ENCODE measurements around the gene ARAF. TPM values are rescaled to one million over a fixed set of nuclear protein-coding genes. Genes with fewer than 3 reads are reported as not detected.

Gene ARAF
- total RNA-seq, 1 donor from 2014 or later: 56.2 TPM

DNA sequence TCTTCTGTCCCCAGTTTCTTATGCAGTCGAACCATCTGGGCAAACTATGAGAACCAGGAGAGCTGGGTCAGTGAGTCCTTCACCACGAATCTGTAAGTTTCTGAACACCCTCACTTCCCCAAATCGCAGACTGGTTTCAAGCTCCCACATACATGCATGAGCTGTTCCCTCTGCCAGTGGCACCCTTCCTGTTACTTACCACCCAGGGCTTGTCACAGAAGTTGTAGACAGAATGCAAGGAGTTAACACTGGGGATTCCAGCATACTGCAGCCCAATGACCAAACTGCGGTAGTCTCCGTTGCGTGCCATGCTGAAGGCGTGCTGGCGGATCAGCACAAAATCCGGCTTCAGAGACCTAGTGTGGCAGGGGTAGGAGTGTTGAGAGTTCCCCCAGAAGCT lies 44.0 kb downstream of the ARAF start:
- no peak overlapping the region for H3K4me3 Mint-ChIP-seq
- TF ChIP-seq, protein P1, sequence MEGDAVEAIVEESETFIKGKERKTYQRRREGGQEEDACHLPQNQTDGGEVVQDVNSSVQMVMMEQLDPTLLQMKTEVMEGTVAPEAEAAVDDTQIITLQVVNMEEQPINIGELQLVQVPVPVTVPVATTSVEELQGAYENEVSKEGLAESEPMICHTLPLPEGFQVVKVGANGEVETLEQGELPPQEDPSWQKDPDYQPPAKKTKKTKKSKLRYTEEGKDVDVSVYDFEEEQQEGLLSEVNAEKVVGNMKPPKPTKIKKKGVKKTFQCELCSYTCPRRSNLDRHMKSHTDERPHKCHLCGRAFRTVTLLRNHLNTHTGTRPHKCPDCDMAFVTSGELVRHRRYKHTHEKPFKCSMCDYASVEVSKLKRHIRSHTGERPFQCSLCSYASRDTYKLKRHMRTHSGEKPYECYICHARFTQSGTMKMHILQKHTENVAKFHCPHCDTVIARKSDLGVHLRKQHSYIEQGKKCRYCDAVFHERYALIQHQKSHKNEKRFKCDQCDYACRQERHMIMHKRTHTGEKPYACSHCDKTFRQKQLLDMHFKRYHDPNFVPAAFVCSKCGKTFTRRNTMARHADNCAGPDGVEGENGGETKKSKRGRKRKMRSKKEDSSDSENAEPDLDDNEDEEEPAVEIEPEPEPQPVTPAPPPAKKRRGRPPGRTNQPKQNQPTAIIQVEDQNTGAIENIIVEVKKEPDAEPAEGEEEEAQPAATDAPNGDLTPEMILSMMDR (conservative IDR thresholded peaks at IDR 0.05): no peak
- H3K4me1 Mint-ChIP-seq (ENCODE audit: unreplicated experiment): peaks cover 3% of the 10 kb centered on the region
- H3K9me3 Mint-ChIP-seq: no peaks in the 10 kb centered on the region
- H3K27ac Mint-ChIP-seq: no peak overlapping the region
- DNase-seq (ENCODE audit: extremely low spot score, unreplicated experiment): no peak
- H3K36me3 Mint-ChIP-seq: no peaks in the 10 kb centered on the region
- no peaks in the 10 kb centered on the region for H3K27me3 Mint-ChIP-seq

DNA sequence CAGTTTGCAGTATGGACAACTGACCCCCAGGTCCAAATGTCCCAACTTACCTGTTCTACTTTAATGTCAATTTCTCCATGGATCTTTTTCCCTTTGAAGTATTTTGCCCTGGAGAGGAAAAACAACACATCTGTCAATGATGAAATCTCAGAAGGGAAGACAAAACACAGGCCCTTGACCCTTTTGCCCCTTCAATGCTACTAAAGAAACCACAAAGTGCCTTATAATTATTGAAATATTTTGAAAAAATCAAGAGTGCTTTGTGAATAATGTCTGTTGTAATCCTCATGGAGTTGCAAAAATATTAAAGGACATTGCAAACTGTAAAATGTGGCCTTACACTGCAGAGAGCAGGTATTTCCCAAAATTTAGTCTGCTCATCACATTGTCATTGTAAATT lies 46.1 kb downstream of the ARAF start:
- no peak overlapping the region for H3K4me3 Mint-ChIP-seq

DNA sequence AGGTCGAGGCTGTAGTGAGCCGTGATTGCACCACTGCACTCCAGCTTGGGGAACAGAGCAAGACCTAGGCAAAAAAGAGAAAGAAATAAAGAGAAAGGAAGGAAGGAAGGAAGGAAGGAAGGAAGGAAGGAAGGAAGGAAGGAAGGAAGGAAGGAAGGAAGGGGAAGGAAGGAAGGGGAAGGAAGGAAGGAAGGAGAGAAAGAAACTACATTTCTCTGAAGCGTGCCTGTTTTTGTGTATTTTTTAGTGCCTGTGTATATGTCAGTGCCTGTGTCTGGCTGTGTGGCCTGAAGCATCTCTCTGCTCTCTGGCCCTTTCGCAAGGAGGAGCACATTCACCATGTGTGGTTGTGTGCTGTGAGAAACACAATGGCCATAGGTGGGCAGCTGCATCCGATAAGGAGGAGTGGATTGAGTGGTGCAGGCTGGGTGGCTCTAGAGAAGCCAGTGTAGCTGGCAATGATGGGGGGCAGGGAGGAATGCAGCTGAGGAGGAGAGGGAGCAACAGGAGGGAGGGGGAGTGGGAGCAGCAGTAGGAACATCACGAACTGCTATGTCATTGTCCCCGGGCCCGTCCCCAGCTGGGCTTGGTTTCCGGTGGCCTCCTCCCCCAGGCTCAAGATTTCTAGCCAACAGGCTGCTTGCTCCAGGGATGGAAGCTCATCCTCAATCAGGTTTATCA lies 47.3 kb downstream of the ARAF start:
- Mint-ChIP-seq H3K9me3 (peaks cover 4% of the 10 kb centered on the region), H3K4me1 (ENCODE audit: unreplicated experiment) (peaks cover 3% of the 10 kb centered on the region), H3K27me3 (no peaks in the 10 kb centered on the region), H3K36me3 (no peaks in the 10 kb centered on the region), H3K27ac (no peak overlapping the region), H3K4me3 (no peak overlapping the region)
- DNase-seq (ENCODE audit: extremely low spot score, unreplicated experiment): no peak
- TF ChIP-seq, protein P1 (conservative IDR thresholded peaks at IDR 0.05): no peak

More for the DNA sequence above, 46.1 kb downstream of the ARAF start:
- no peaks in the 10 kb centered on the region for H3K27me3 Mint-ChIP-seq
- H3K36me3 Mint-ChIP-seq: no peaks in the 10 kb centered on the region
- TF ChIP-seq, protein P1 (conservative IDR thresholded peaks at IDR 0.05): no peak
- no peak overlapping the region for H3K27ac Mint-ChIP-seq
- no peak for DNase-seq (ENCODE audit: extremely low spot score, unreplicated experiment)
- peaks cover 3% of the 10 kb centered on the region for H3K4me1 Mint-ChIP-seq (ENCODE audit: unreplicated experiment)
- H3K9me3 Mint-ChIP-seq: peaks cover 4% of the 10 kb centered on the region

DNA sequence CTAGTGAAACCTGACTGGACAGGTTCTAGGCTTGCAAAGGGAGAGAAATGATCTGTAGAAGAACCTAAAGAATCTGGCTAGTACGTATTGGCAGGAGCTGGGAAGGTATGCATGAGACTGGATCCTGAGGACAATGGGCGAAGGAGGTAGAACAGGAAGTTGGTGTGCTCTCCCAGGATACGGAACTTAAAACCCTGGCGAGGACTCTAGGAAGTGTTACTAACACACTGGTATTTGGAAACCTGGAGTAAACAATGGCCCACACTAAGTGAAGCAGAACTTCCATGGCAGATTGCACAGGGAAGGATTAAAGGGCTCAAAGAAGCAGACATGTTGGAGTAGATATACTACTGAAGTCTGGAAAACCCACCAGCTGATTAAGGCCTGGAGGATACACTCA lies 49.5 kb downstream of the ARAF start:
- no peaks in the 10 kb centered on the region for H3K27me3 Mint-ChIP-seq
- no peak overlapping the region for H3K4me3 Mint-ChIP-seq
- no peak for DNase-seq (ENCODE audit: extremely low spot score, unreplicated experiment)
- no peaks in the 10 kb centered on the region for H3K36me3 Mint-ChIP-seq
- H3K9me3 Mint-ChIP-seq: peaks cover 4% of the 10 kb centered on the region
- H3K4me1 Mint-ChIP-seq (ENCODE audit: unreplicated experiment): peaks cover 3% of the 10 kb centered on the region
- TF ChIP-seq, protein P1 (conservative IDR thresholded peaks at IDR 0.05): no peak
- H3K27ac Mint-ChIP-seq: no peak overlapping the region

DNA sequence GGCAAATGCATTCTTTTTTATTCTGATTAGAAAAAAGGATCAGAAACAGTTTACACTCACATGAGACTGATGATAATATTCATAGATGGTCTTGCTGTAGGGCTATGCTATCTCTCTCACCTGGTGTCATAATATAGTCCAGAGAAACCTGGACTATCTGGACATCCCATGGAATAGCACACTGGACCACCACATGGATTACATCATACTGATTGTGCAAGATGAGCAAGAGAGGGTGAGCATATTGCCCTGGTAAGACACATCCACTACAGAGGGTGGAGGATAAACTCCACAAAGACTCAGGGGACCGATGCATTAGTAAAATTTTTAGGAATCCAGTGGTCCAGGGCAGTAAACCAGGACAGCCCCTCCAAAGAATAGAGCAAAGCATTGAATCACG lies 50.5 kb downstream of the ARAF start:
- DNase-seq (ENCODE audit: extremely low spot score, unreplicated experiment): no peak
- Mint-ChIP-seq H3K4me1 (ENCODE audit: unreplicated experiment) (peaks cover 3% of the 10 kb centered on the region), H3K9me3 (peaks cover 4% of the 10 kb centered on the region), H3K4me3 (no peak overlapping the region), H3K36me3 (no peaks in the 10 kb centered on the region), H3K27ac (no peak overlapping the region), H3K27me3 (peaks cover 5% of the 10 kb centered on the region)
- TF ChIP-seq, protein P1 (conservative IDR thresholded peaks at IDR 0.05): no peak

All from type B pancreatic cell (in vitro differentiated cells).